ENCODE data around the gene PVALB. TPM values are rescaled to one million over a fixed set of nuclear protein-coding genes. Genes with fewer than 3 reads are reported as not detected.

The PVALB gene
- total and polyA plus RNA-seq, 10 of the 15 experiments (the other 5 are each of a cell fraction or from before 2014, with no cell fraction given) = not detected

GRCh38 chr22:36807627-36808026 lies 9.2 kb downstream of the PVALB start:
- in situ Hi-C loops (cut with MboI) (no loop called here), intact Hi-C loops (cut with micrococcal nuclease; ENCODE audit: unreplicated experiment) (no loop called here)
- no TSS peak for BruUV-seq (replicated peaks)
- no peak for TF ChIP-seq ZNF274 (IDR thresholded peaks at IDR 0.05; ENCODE audit: insufficient read depth, insufficient read length)
- TF ChIP-seq MYB (IDR thresholded peaks at IDR 0.05; ENCODE audit: borderline replicate concordance, low read depth, low read length) = no peak
- no peak for TF ChIP-seq JUND (IDR thresholded peaks at IDR 0.05; ENCODE audit: low read depth, low read length)
- no peak for TF ChIP-seq SREBF2 (IDR thresholded peaks at IDR 0.05; ENCODE audit: low read length)
- TF ChIP-seq SREBF1 (IDR thresholded peaks at IDR 0.05; ENCODE audit: low read length) = no peak
- TF ChIP-seq, protein P1, sequence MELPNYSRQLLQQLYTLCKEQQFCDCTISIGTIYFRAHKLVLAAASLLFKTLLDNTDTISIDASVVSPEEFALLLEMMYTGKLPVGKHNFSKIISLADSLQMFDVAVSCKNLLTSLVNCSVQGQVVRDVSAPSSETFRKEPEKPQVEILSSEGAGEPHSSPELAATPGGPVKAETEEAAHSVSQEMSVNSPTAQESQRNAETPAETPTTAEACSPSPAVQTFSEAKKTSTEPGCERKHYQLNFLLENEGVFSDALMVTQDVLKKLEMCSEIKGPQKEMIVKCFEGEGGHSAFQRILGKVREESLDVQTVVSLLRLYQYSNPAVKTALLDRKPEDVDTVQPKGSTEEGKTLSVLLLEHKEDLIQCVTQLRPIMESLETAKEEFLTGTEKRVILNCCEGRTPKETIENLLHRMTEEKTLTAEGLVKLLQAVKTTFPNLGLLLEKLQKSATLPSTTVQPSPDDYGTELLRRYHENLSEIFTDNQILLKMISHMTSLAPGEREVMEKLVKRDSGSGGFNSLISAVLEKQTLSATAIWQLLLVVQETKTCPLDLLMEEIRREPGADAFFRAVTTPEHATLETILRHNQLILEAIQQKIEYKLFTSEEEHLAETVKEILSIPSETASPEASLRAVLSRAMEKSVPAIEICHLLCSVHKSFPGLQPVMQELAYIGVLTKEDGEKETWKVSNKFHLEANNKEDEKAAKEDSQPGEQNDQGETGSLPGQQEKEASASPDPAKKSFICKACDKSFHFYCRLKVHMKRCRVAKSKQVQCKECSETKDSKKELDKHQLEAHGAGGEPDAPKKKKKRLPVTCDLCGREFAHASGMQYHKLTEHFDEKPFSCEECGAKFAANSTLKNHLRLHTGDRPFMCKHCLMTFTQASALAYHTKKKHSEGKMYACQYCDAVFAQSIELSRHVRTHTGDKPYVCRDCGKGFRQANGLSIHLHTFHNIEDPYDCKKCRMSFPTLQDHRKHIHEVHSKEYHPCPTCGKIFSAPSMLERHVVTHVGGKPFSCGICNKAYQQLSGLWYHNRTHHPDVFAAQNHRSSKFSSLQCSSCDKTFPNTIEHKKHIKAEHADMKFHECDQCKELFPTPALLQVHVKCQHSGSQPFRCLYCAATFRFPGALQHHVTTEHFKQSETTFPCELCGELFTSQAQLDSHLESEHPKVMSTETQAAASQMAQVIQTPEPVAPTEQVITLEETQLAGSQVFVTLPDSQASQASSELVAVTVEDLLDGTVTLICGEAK (IDR thresholded peaks at IDR 0.05; ENCODE audit: borderline replicate concordance) = no peak
- TF ChIP-seq RAD21 (IDR thresholded peaks at IDR 0.05; ENCODE audit: insufficient read depth, low read depth, low read length) = no peak
- no peak for TF ChIP-seq HDAC2 (IDR thresholded peaks at IDR 0.05)
- no peak for TF ChIP-seq RELA (IDR thresholded peaks at IDR 0.05; ENCODE audit: borderline replicate concordance, partially characterized antibody)
- TF ChIP-seq, protein P2, sequence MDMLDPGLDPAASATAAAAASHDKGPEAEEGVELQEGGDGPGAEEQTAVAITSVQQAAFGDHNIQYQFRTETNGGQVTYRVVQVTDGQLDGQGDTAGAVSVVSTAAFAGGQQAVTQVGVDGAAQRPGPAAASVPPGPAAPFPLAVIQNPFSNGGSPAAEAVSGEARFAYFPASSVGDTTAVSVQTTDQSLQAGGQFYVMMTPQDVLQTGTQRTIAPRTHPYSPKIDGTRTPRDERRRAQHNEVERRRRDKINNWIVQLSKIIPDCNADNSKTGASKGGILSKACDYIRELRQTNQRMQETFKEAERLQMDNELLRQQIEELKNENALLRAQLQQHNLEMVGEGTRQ (IDR thresholded peaks at IDR 0.05; ENCODE audit: borderline replicate concordance, low read depth, low read length) = no peak
- no peak for TF ChIP-seq TAF1 (IDR thresholded peaks at IDR 0.05; ENCODE audit: borderline replicate concordance, low read depth, low read length)
- no peak for TF ChIP-seq ZNF384 (IDR thresholded peaks at IDR 0.05; ENCODE audit: borderline replicate concordance, low read depth, low read length)
- no peak for TF ChIP-seq IRF4 (IDR thresholded peaks at IDR 0.05; ENCODE audit: low read depth, low read length)
- TF ChIP-seq RBBP5 (conservative IDR thresholded peaks at IDR 0.05) = no peak
- no peak for TF ChIP-seq HDGF (IDR thresholded peaks at IDR 0.05)
- no peaks in the 10 kb centered on the region for H3K79me2 ChIP-seq (ENCODE audit: control insufficient read depth, insufficient read depth, low read length)
- ChIA-PET POLR2A (no interaction called here), RAD21 (ENCODE audit: unreplicated experiment) (no interaction called here), CTCF (interaction anchor here (0.6 kb wide), 1 partner anchor 80 kb away, joined by 3 read pairs; no protein-coding TSS in a partner anchor), SMC1A (ENCODE audit: uncharacterized antibody, unreplicated experiment) (no interaction called here)
- ATAC-seq (no peak), DNase-seq (ENCODE audit: low read depth, low spot score) (no peak), FAIRE-seq (no peak)
- no peaks in the 10 kb centered on the region for H3K4me1 ChIP-seq (ENCODE audit: control insufficient read depth, insufficient read depth, low read length)
- no peaks in the 10 kb centered on the region for H4K20me1 ChIP-seq (ENCODE audit: control insufficient read depth, insufficient read depth)
- H3K9me3 ChIP-seq (replicated peaks; ENCODE audit: control insufficient read depth, insufficient read depth, low read length) = no peaks in the 10 kb centered on the region
- no peak overlapping the region for H3K27ac ChIP-seq (ENCODE audit: control insufficient read depth, insufficient read depth)
- H3K4me2 ChIP-seq (ENCODE audit: control insufficient read depth, insufficient read depth) = no peak overlapping the region
- H3K9ac ChIP-seq (ENCODE audit: control insufficient read depth, insufficient read depth, low read length) = no peak overlapping the region
- no peak overlapping the region for H3K4me3 ChIP-seq
- 41% methylated on average over 7 of the region's 7 CpGs for WGBS (ENCODE audit: insufficient coverage, insufficient replicate concordance, low lambda C conversion rate, missing lambda C conversion rate)
- H3K36me3 ChIP-seq (ENCODE audit: control insufficient read depth in 2 of 2, insufficient read depth in 2 of 2, low read length in 1 of 2) = no peaks in the 10 kb centered on the region
- no peak overlapping the region for H2AFZ ChIP-seq (ENCODE audit: control insufficient read depth, low read depth, low read length)
- no peaks in the 10 kb centered on the region; a peak in 2 of 4 replicates for H3K27me3 ChIP-seq (replicated peaks in 1 of 2; ENCODE audit: control insufficient read depth in 2 of 2, insufficient read depth in 2 of 2, low read length in 1 of 2)

Measured in GM12878 (cell line).